Testis (tissue), 3 donors: ENCODE measurements around the gene MDC1. TPM values are rescaled to one million over a fixed set of nuclear protein-coding genes. Genes with fewer than 3 reads are reported as not detected.

Experiments
- DNase-seq: peaks from one replicate; pipeline ENCODE4 v3.0.0-alpha.2; 2019
- H3K27ac ChIP-seq, 2 donors: fragments of 200-600 bp; sonication (generic); one replicate each; pipeline ENCODE4 v1.5.1; 2019
- H3K27me3 ChIP-seq: fragments of 200-600 bp; sonication (generic); one replicate; pipeline ENCODE4 v1.5.1; 2019
- H3K36me3 ChIP-seq: fragments of 200-600 bp; sonication (generic); one replicate; pipeline ENCODE4 v1.5.1; 2017; ENCODE audit warnings: low read depth; ENCODE audit errors: missing control alignments
- H3K4me1 ChIP-seq: fragments of 200-600 bp; sonication (generic); one replicate; pipeline ENCODE4 v1.5.1; 2019
- H3K4me3 ChIP-seq, 2 donors: fragments of 200-600 bp; sonication (generic); one replicate each; pipeline ENCODE4 v1.5.1; 2017 to 2019
- H3K9me3 ChIP-seq: fragments of 200-600 bp; sonication (generic); one replicate; pipeline ENCODE4 v1.5.1; 2017
- CTCF ChIP-seq, 3 experiments: fragments of 450-650 bp in 2 of 3; fragments of 200-600 bp in 1 of 3; sonication (generic) in 1 of 3; IDR thresholded peaks; one replicate each; pipeline ENCODE4 v1.5.1; 2016 to 2019; ENCODE audit warnings: antibody characterized with exemption in 3 of 3, mild to moderate bottlenecking in 2 of 3, moderate library complexity in 1 of 3
- POLR2A ChIP-seq: fragments of 450-650 bp; IDR thresholded peaks from one replicate; pipeline ENCODE4 v1.6.1; 2017; ENCODE audit warnings: antibody characterized with exemption, mild to moderate bottlenecking, moderate library complexity
- WGBS, 2 donors: methylation state at CpG; one replicate each; pipeline ENCODE4 v1.1.5; 2018; 5-methylcytosine and 5-hydroxymethylcytosine counted together
- intact Hi-C: fragments of 100-400 bp; cut with DNase I; formaldehyde crosslinking; loops from one replicate; pipeline ENCODE4 v1.15.1; 2023; ENCODE audit warnings: low total_unique reads
- polyA plus RNA-seq: library from polyadenylated mRNA; stranded (reverse); fragments of 350-450 nt; fragmentation: Illumina TruSeq; extraction: RNeasy Lipid Tissue Mini Kit (QIAGEN cat#74804); gene quantifications from one replicate; pipeline ENCODE4 v1.2.3, GENCODE V29; 2014; ENCODE audit warnings: low read depth, low replicate concordance; ENCODE audit not compliant: insufficient read depth
- total RNA-seq, 2 donors: library from RNA; depleted of rRNA; stranded (reverse); fragments of >200 nt; gene quantifications; one replicate each; pipeline ENCODE4 v1.2.3, GENCODE V29; 2016

MDC1 gene
- total and polyA plus RNA-seq, 3 donors from 2014 or later: 56.6 to 155 (median 79.3) TPM

GRCh38 chr6:30691208-30691847 is 25.8 kb downstream of the MDC1 start:
- peak overlapping the region; percentile 58 to 72 for H3K4me3 ChIP-seq
- H3K27me3 ChIP-seq: no peaks in the 10 kb centered on the region
- H3K4me1 ChIP-seq: peaks cover 30% of the 10 kb centered on the region
- H3K9me3 ChIP-seq: no peaks in the 10 kb centered on the region
- DNase-seq: no peak
- H3K27ac ChIP-seq: peak overlapping the region; percentile 61 to 92
- 8 to 13% methylated on average over 8 of the region's 8 CpGs for WGBS, 2 donors
- H3K36me3 ChIP-seq: no peaks in the 10 kb centered on the region
- TF ChIP-seq CTCF (IDR thresholded peaks at IDR 0.05) (no peak), POLR2A (no peak)
- intact Hi-C loops: no loop called here

- peak within 1 kb of the TSS; percentile 58 to 72 for H3K4me3 ChIP-seq
- H3K9me3 ChIP-seq: no peaks in the 10 kb centered on the region
- H3K4me1 ChIP-seq: peaks cover 33% of the 10 kb centered on the region
- intact Hi-C loops: no loop called here
- H3K27ac ChIP-seq: peak within 1 kb of the TSS; percentile 61 to 92
- H3K27me3 ChIP-seq: no peaks in the 10 kb centered on the region
- TF ChIP-seq CTCF (IDR thresholded peaks at IDR 0.05) (no peak), POLR2A (no peak)
- WGBS, 2 donors: 1 to 2% methylated on average over 25 to 40 of the region's 40 CpGs
- H3K36me3 ChIP-seq: no peaks in the 10 kb centered on the region
- peak; percentile 91 for DNase-seq
Measured at GRCh38 chr6:30690403-30691207, 26.5 kb downstream of the MDC1 start, which contains the start of gene NRM. NRM (minus strand) TSS chr6:30690984; CDS start chr6:30690974, 10 bp downstream.

- no peaks in the 10 kb centered on the region for H3K36me3 ChIP-seq
- TF ChIP-seq POLR2A: no peak
- TF ChIP-seq CTCF (IDR thresholded peaks at IDR 0.05): no peak
- intact Hi-C loops: no loop called here
- no peaks in the 10 kb centered on the region for H3K27me3 ChIP-seq
- peak overlapping the region; percentile 61 to 92 for H3K27ac ChIP-seq
- no peaks in the 10 kb centered on the region for H3K9me3 ChIP-seq
- H3K4me1 ChIP-seq: peaks cover 36% of the 10 kb centered on the region
- 30 to 50% methylated on average over 4 of the region's 4 CpGs for WGBS, 2 donors
- DNase-seq: no peak
- H3K4me3 ChIP-seq: peak overlapping the region in 1 of 2 donors; percentile 72
Measured at GRCh38 chr6:30689985-30690384, 27.1 kb downstream of the MDC1 start.

- no peaks in the 10 kb centered on the region for H3K27me3 ChIP-seq
- no peaks in the 10 kb centered on the region for H3K9me3 ChIP-seq
- H3K4me1 ChIP-seq: peaks cover 41% of the 10 kb centered on the region
- no peak for TF ChIP-seq CTCF (IDR thresholded peaks at IDR 0.05)
- TF ChIP-seq POLR2A: no peak
- no peak for DNase-seq
- H3K27ac ChIP-seq: peak overlapping the region in 1 of 2 donors; percentile 94
- no peak overlapping the region for H3K4me3 ChIP-seq
- H3K36me3 ChIP-seq: no peaks in the 10 kb centered on the region
- WGBS, 2 donors: 80 to 84% methylated on average over 9 to 11 of the region's 11 CpGs
- intact Hi-C loops: no loop called here
Measured at GRCh38 chr6:30689022-30689865, 27.8 kb downstream of the MDC1 start.
